H1 (cell line): ENCODE results near the gene CHD9NB. TPM values are rescaled to one million over a fixed set of nuclear protein-coding genes. Genes with fewer than 3 reads are reported as not detected.

Experiments used
- CTCF ChIA-PET: fragments of 300-600 bp; sonication (Branson Sonifier 250); formaldehyde crosslinking; loops from one replicate; lab custom pipeline; 2021; ENCODE audit not compliant: partially characterized antibody; lab: Charles Lee
- POLR2A ChIA-PET: fragments of 300-600 bp; sonication (Branson Sonifier 250); formaldehyde crosslinking; loops from one replicate; lab custom pipeline; 2021; ENCODE audit warnings: inconsistent platforms; ENCODE audit not compliant: partially characterized antibody; lab: Charles Lee
- DNase-seq, 2 experiments: peaks; one replicate each; pipeline versions ENCODE4 v3.0.0 to v3.0.0-alpha.2; 2010 to 2022; ENCODE audit warnings: low spot score in 2 of 2, low read depth in 1 of 2, mixed read lengths in 1 of 2
- FAIRE-seq: peaks from 2 replicates; lab custom pipeline; 2011; peaks lifted over from hg19 to GRCh38; lab: Jason Lieb, UNC
- H2AFZ ChIP-seq: 2 replicates; pipeline ENCODE4 v1.8.1; 2012; ENCODE audit warnings: low read length, inconsistent platforms
- H2AK5ac ChIP-seq: 2 replicates; pipeline ENCODE4 v1.6.1; 2013; ENCODE audit warnings: low read depth, low read length
- H2BK120ac ChIP-seq: replicated peaks from 2 replicates; pipeline ENCODE3; 2013; ENCODE audit warnings: low read depth, low read length, inconsistent platforms
- H2BK12ac ChIP-seq: 2 replicates; pipeline ENCODE4 v1.6.1; 2013; ENCODE audit warnings: low read depth, low read length
- H2BK15ac ChIP-seq: 2 replicates; pipeline ENCODE4 v1.6.1; 2013; ENCODE audit warnings: low read length
- H2BK20ac ChIP-seq: 2 replicates; pipeline ENCODE4 v1.6.1; 2013; ENCODE audit warnings: low read length
- H2BK5ac ChIP-seq: 2 replicates; pipeline ENCODE4 v1.6.1; 2013; ENCODE audit warnings: low read depth, low read length
- H3K14ac ChIP-seq: 2 replicates; pipeline ENCODE4 v1.6.1; 2013; ENCODE audit warnings: inconsistent platforms; ENCODE audit not compliant: insufficient read length
- H3K18ac ChIP-seq: 2 replicates; pipeline ENCODE4 v1.6.1; 2013; ENCODE audit warnings: low read length; ENCODE audit errors: extremely low read depth
- H3K23ac ChIP-seq: 2 replicates; pipeline ENCODE4 v1.6.1; 2013; ENCODE audit warnings: inconsistent platforms; ENCODE audit not compliant: insufficient read length
- H3K23me2 ChIP-seq: 2 replicates; pipeline ENCODE4 v1.6.1; 2013; ENCODE audit warnings: low read depth, low read length
- H3K27ac ChIP-seq: 2 replicates; pipeline ENCODE4 v1.6.1; 2011; ENCODE audit warnings: low read depth, low read length, inconsistent platforms
- H3K27me3 ChIP-seq, 4 experiments: replicated peaks in 1 of 4; 1 replicate in 1 of 4; 2 replicates in 3 of 4; pipeline versions ENCODE4 v1.6.1 to v1.8.1; 2011 to 2013; ENCODE audit warnings: low read length in 3 of 4, mild to moderate bottlenecking in 3 of 4, inconsistent platforms in 2 of 4, mixed read lengths in 2 of 4, moderate library complexity in 1 of 4; ENCODE audit not compliant: control insufficient read depth in 3 of 4, insufficient read depth in 3 of 4; ENCODE audit errors: extremely low read depth in 1 of 4
- H3K36me3 ChIP-seq, 4 experiments: 2 replicates each; pipeline versions ENCODE4 v1.6.1 to v1.8.1; 2011 to 2013; ENCODE audit warnings: mild to moderate bottlenecking in 4 of 4, low read length in 3 of 4, moderate library complexity in 2 of 4, control low read depth in 1 of 4, inconsistent platforms in 1 of 4; ENCODE audit not compliant: insufficient read depth in 4 of 4, control insufficient read depth in 2 of 4
- H3K4ac ChIP-seq: replicated peaks from 2 replicates; pipeline ENCODE3; 2013; ENCODE audit warnings: low read length, low read depth, mixed read lengths, inconsistent platforms; ENCODE audit not compliant: insufficient read length
- H3K4me1 ChIP-seq, 4 experiments: replicated peaks in 1 of 4; 1 replicate in 1 of 4; 2 replicates in 3 of 4; pipeline versions ENCODE4 v1.6.1 to v1.8.1; 2011 to 2013; ENCODE audit warnings: low read length in 3 of 4, inconsistent platforms in 2 of 4, mixed read lengths in 1 of 4; ENCODE audit not compliant: insufficient read depth in 4 of 4, control insufficient read depth in 3 of 4
- H3K4me2 ChIP-seq, 2 experiments: 2 replicates each; pipeline versions ENCODE4 v1.6.1 to v1.8.1; 2011 to 2013; ENCODE audit warnings: low read depth in 2 of 2, low read length in 2 of 2, control low read depth in 1 of 2, inconsistent platforms in 1 of 2, mild to moderate bottlenecking in 1 of 2; ENCODE audit not compliant: insufficient read depth in 1 of 2
- H3K4me3 ChIP-seq, 4 experiments: fragments of 200-600, 300-600 bp in 1 of 4; sonication (generic), shearing (Covaris generic), sonication (Bioruptor Twin) in 1 of 4; 2 replicates each; pipeline versions ENCODE4 v1.5.1 to v1.8.1; 2011 to 2016; ENCODE audit warnings: low read length in 4 of 4, low read depth in 3 of 4, control low read depth in 2 of 4, inconsistent platforms in 2 of 4, mild to moderate bottlenecking in 2 of 4, mixed read lengths in 1 of 4, moderate library complexity in 1 of 4; ENCODE audit not compliant: insufficient read depth in 2 of 4; ENCODE audit errors: extremely low read depth in 1 of 4
- H3K56ac ChIP-seq: replicated peaks from 2 replicates; pipeline ENCODE3; 2013; ENCODE audit warnings: low read depth, mild to moderate bottlenecking, mixed read lengths, low read length, inconsistent platforms; ENCODE audit not compliant: insufficient read length
- H3K79me1 ChIP-seq: 2 replicates; pipeline ENCODE4 v1.6.1; 2013; ENCODE audit warnings: low read depth, low read length, control low read depth
- H3K79me2 ChIP-seq, 2 experiments: 2 replicates each; pipeline versions ENCODE4 v1.6.1 to v1.8.1; 2012 to 2013; ENCODE audit warnings: low read length in 2 of 2, mild to moderate bottlenecking in 2 of 2, inconsistent platforms in 1 of 2; ENCODE audit not compliant: insufficient read depth in 2 of 2, control insufficient read depth in 1 of 2
- H3K9ac ChIP-seq, 4 experiments: replicated peaks in 1 of 4; 1 replicate in 1 of 4; 2 replicates in 3 of 4; pipeline versions ENCODE4 v1.6.1 to v1.8.1; 2011 to 2013; ENCODE audit warnings: low read depth in 3 of 4, low read length in 3 of 4, control low read depth in 2 of 4, mild to moderate bottlenecking in 2 of 4, moderate library complexity in 2 of 4, inconsistent platforms in 1 of 4; ENCODE audit errors: extremely low read depth in 1 of 4
- H3K9me3 ChIP-seq, 2 experiments: 2 replicates each; pipeline versions ENCODE4 v1.6.1 to v1.8.1; 2012 to 2013; ENCODE audit warnings: mild to moderate bottlenecking in 2 of 2, moderate library complexity in 2 of 2, control low read depth in 1 of 2, inconsistent platforms in 1 of 2, low read depth in 1 of 2, low read length in 1 of 2, mixed read lengths in 1 of 2; ENCODE audit not compliant: insufficient read depth in 2 of 2
- H4K20me1 ChIP-seq, 2 experiments: replicated peaks in 1 of 2; 2 replicates each; pipeline versions ENCODE3 to v1.8.1; 2011 to 2013; ENCODE audit warnings: inconsistent platforms in 2 of 2, low read length in 2 of 2, mild to moderate bottlenecking in 1 of 2; ENCODE audit not compliant: insufficient read depth in 2 of 2, control insufficient read depth in 1 of 2
- H4K5ac ChIP-seq: 2 replicates; pipeline ENCODE4 v1.6.1; 2013; ENCODE audit warnings: low read length, low read depth, mixed read lengths, inconsistent platforms; ENCODE audit not compliant: insufficient read length
- H4K8ac ChIP-seq: 2 replicates; pipeline ENCODE4 v1.8.0; 2013; ENCODE audit warnings: mild to moderate bottlenecking, moderate library complexity, low read length, inconsistent platforms; ENCODE audit not compliant: insufficient read depth; ENCODE audit errors: extremely low read depth
- H4K91ac ChIP-seq: replicated peaks from 2 replicates; pipeline ENCODE3; 2013; ENCODE audit warnings: low read length, mixed read lengths, inconsistent platforms; ENCODE audit not compliant: insufficient read length
- EP300 ChIP-seq, 2 experiments: IDR thresholded peaks; 1 replicate in 1 of 2; 2 replicates in 1 of 2; pipeline ENCODE4 v1.6.1; 2011 to 2012; ENCODE audit warnings: low read depth in 2 of 2, low read length in 2 of 2, mild to moderate bottlenecking in 2 of 2, borderline replicate concordance in 1 of 2, inconsistent platforms in 1 of 2, moderate library complexity in 1 of 2
- EZH2 ChIP-seq: fragments of 200-600 bp; sonication (generic); IDR thresholded peaks from 2 replicates; pipeline ENCODE4 v1.7.1; 2012; ENCODE audit warnings: low read depth, mild to moderate bottlenecking, moderate library complexity, low read length, inconsistent platforms; ENCODE audit not compliant: severe bottlenecking
- FOSL1 ChIP-seq: IDR thresholded peaks from 2 replicates; pipeline ENCODE4 v1.6.1; 2011; ENCODE audit warnings: mild to moderate bottlenecking, low read depth, low read length, moderate library complexity; ENCODE audit not compliant: insufficient read depth
- KDM5A ChIP-seq: fragments of 200-600 bp; IDR thresholded peaks from 2 replicates; pipeline ENCODE4 v1.7.1; 2012; ENCODE audit warnings: mild to moderate bottlenecking, low read length, inconsistent platforms, mixed read lengths
- RAD21 ChIP-seq, 2 experiments: IDR thresholded peaks in 1 of 2; conservative IDR thresholded peaks in 1 of 2; 2 replicates each; pipeline ENCODE4 v1.6.1; 2011; ENCODE audit warnings: low read depth in 2 of 2, low read length in 2 of 2, improper control_type of control experiment in 1 of 2, inconsistent platforms in 1 of 2, mild to moderate bottlenecking in 1 of 2, moderate library complexity in 1 of 2
- RFX5 ChIP-seq: IDR thresholded peaks from 2 replicates; pipeline ENCODE4 v1.6.1; 2011; ENCODE audit warnings: low read depth, low read length, improper control_type of control experiment, borderline replicate concordance
- SAP30 ChIP-seq: fragments of 300-600 bp; sonication (generic); IDR thresholded peaks from 2 replicates; pipeline ENCODE4 v1.7.1; 2012; ENCODE audit warnings: low read length, moderate library complexity, mild to moderate bottlenecking, inconsistent platforms; ENCODE audit not compliant: insufficient read depth, insufficient replicate concordance
- SIX5 ChIP-seq: IDR thresholded peaks from 2 replicates; pipeline ENCODE4 v1.6.1; 2011; ENCODE audit warnings: mild to moderate bottlenecking, low read depth, low read length
- SP4 ChIP-seq: IDR thresholded peaks from 2 replicates; pipeline ENCODE4 v1.6.1; 2012; ENCODE audit warnings: low read length, inconsistent platforms
- SRF ChIP-seq: IDR thresholded peaks from 2 replicates; pipeline ENCODE4 v1.6.1; 2011; ENCODE audit warnings: mild to moderate bottlenecking, low read depth, low read length, moderate library complexity
- TAF1 ChIP-seq: IDR thresholded peaks from 2 replicates; pipeline ENCODE4 v1.6.1; 2011; ENCODE audit warnings: mild to moderate bottlenecking, low read depth, low read length
- TCF12 ChIP-seq: IDR thresholded peaks from 2 replicates; pipeline ENCODE4 v1.6.1; 2011; ENCODE audit warnings: low read depth, mild to moderate bottlenecking, low read length
- YY1 ChIP-seq: IDR thresholded peaks from 2 replicates; pipeline ENCODE4 v1.6.1; 2011; ENCODE audit warnings: low read depth, mild to moderate bottlenecking, low read length
- WGBS, 2 experiments: shearing (Covaris generic) in 1 of 2; methylation state at CpG; one replicate each; pipeline versions ENCODE4 v1.1.6 to v1.1.7; 2013 to 2015; ENCODE audit warnings: low lambda C conversion rate in 2 of 2, mixed read lengths in 2 of 2, inconsistent platforms in 1 of 2, low coverage in 1 of 2, missing lambda C conversion rate in 1 of 2; ENCODE audit not compliant: insufficient replicate concordance in 2 of 2, insufficient coverage in 1 of 2, insufficient read length in 1 of 2; ENCODE audit errors: extremely low coverage in 1 of 2, missing lambda C conversion rate in 1 of 2; 5-methylcytosine and 5-hydroxymethylcytosine counted together
- polyA plus RNA-seq, 7 experiments: library from polyadenylated mRNA; depleted of rRNA in 3 of 7; stranded (reverse) in 5 of 7; unstranded in 2 of 7; fragments of >200 nt in 5 of 7; fragments of 200-250 nt in 2 of 7; gene quantifications; 1 replicate in 5 of 7; 2 replicates in 1 of 7; 4 replicates in 1 of 7; pipeline versions ENCODE4 v1.2.1 to v1.2.3, GENCODE V29; 2011 to 2013; ENCODE audit warnings: missing spikeins in 2 of 7, mixed read lengths in 2 of 7
- total RNA-seq: library from RNA; stranded (reverse); fragmentation: NEBNext Ultra II Directional; extraction: Animal tissue kit (Norgen Biotek cat#: 25700); gene quantifications from 2 replicates; pipeline ENCODE4 v1.2.1, GENCODE V29; 2021

Gene CHD9NB
- total and polyA plus RNA-seq, 2 of the 8 experiments (the other 6 are each of a cell fraction or from before 2014, with no cell fraction given) = 4.5 to 5.9 TPM

- Histone ChIP-seq H2BK12ac (0 out of 2 replicates have a peak overlapping the region, but pooled peaks have one; percentile 53), H4K91ac (no peak overlapping the region), H2BK20ac (no peak overlapping the region), H3K4me3 (no peak overlapping the region), H3K4me1 (peaks cover 6 to 14% (median 11%) of the 10 kb centered on the region in 4 experiments; a peak in 5 of 7 replicates), H3K36me3 (no peaks in the 10 kb centered on the region; a peak in 1 of 8 replicates), H2BK15ac (0 out of 2 replicates have a peak overlapping the region, but pooled peaks have one; percentile 21), H3K79me1 (peaks cover 11% of the 10 kb centered on the region; the same call in 1 of the 2 replicates), H3K23ac (no peak overlapping the region), H2BK5ac (no peak overlapping the region), H3K56ac (no peak overlapping the region), H2AFZ (no peak overlapping the region), H2BK120ac (no peak overlapping the region), H2AK5ac (peak overlapping the region; percentile 83; the same call in 1 of the 2 replicates), H3K27ac (no peak overlapping the region), H3K4ac (no peak overlapping the region), H3K23me2 (peaks cover 5% of the 10 kb centered on the region; the same call in 1 of the 2 replicates), H3K4me2 (no peak overlapping the region), H4K8ac (no peak overlapping the region), H3K9me3 (no peaks in the 10 kb centered on the region), H3K79me2 (peaks cover 0 to 48% of the 10 kb centered on the region in 2 experiments; a peak in 2 of 4 replicates), H4K20me1 (no peaks in the 10 kb centered on the region), H3K14ac (no peak overlapping the region), H3K9ac (no peak overlapping the region), H3K27me3 (no peaks in the 10 kb centered on the region; a peak in 1 of 7 replicates), H3K18ac (no peak overlapping the region), H4K5ac (no peak overlapping the region)
- ChIA-PET POLR2A (interaction anchor here (0.6 to 1.5 kb wide), 3 partner anchors 16 to 38 kb away, joined by 3 to 4 read pairs (median 3); no protein-coding TSS in a partner anchor), CTCF (interaction anchor here (0.6 to 2.1 kb wide), 7 partner anchors 42 to 211 kb away, joined by 3 to 6 read pairs (median 5); no protein-coding TSS in a partner anchor)
- 88% methylated on average over 8 of the region's 8 CpGs; no CpG with 5 or more reads in 1 of the 2 experiments for WGBS, 2 experiments
- FAIRE-seq (no peak), DNase-seq (no peak)
- TF ChIP-seq YY1 (no peak), TAF1 (no peak), EZH2 (no peak), EP300 (IDR thresholded peaks at IDR 0.05; ENCODE audit: borderline replicate concordance in 1 of 2, low read depth in 2 of 2, low read length in 2 of 2) (no peak), KDM5A (no peak), FOSL1 (no peak), RFX5 (no peak), SP4 (no peak), SIX5 (no peak), RAD21 (IDR thresholded peaks at IDR 0.05 in 1 of 2, conservative IDR thresholded peaks at IDR 0.05 in 1 of 2; ENCODE audit: low read depth in 2 of 2, low read length in 2 of 2) (no peak), SRF (no peak), SAP30 (no peak), TCF12 (no peak)
Observed at GRCh38 chr16:53057658-53058057, 5.0 kb upstream of the CHD9NB start.
